ELR (cell line): ENCODE data around the gene CBX2.
"Not testable (repeated sequence)": the region's sequence is repeated elsewhere in the genome, so short reads cannot be mapped to it uniquely, and the experiment has no call there.

Experiments
- DNase-seq: peaks from one replicate; pipeline ENCODE4 v3.0.0-alpha.2; 2015; ENCODE audit warnings: low read depth

Gene CBX2

GRCh38 chr17:79742951-79743476, 34.9 kb upstream of the CBX2 start:
- DNase-seq = no peak

GRCh38 chr17:79743614-79744013, 34.3 kb upstream of the CBX2 start:
- no peak for DNase-seq

GRCh38 chr17:79745641-79746105, 32.3 kb upstream of the CBX2 start:
- DNase-seq = no peak

GRCh38 chr17:79746889-79747507, 30.9 kb upstream of the CBX2 start:
- DNase-seq = no peak

- DNase-seq = no peak
Observed at GRCh38 chr17:79747508-79748294, 30.2 kb upstream of the CBX2 start.

- no peak for DNase-seq
Observed at GRCh38 chr17:79748295-79749099, 29.5 kb upstream of the CBX2 start.

GRCh38 chr17:79749156-79749815, 28.7 kb upstream of the CBX2 start:
- DNase-seq = peak; percentile 39

GRCh38 chr17:79749958-79750357, 28.0 kb upstream of the CBX2 start:
- DNase-seq = no peak

GRCh38 chr17:79750650-79751545, 27.1 kb upstream of the CBX2 start:
- no peak for DNase-seq

GRCh38 chr17:79752175-79752574, 25.8 kb upstream of the CBX2 start:
- DNase-seq = no peak

GRCh38 chr17:79754370-79754769, 23.6 kb upstream of the CBX2 start:
- no peak for DNase-seq

- not testable (repeated sequence) for DNase-seq
Observed at GRCh38 chr17:79754903-79755302, 23.0 kb upstream of the CBX2 start.

- no peak for DNase-seq
Observed at GRCh38 chr17:79755591-79755990, 22.4 kb upstream of the CBX2 start.

GRCh38 chr17:79757140-79757745, 20.7 kb upstream of the CBX2 start:
- DNase-seq = no peak

- no peak for DNase-seq
Observed at GRCh38 chr17:79758271-79758670, 19.7 kb upstream of the CBX2 start.

- no peak for DNase-seq
Observed at GRCh38 chr17:79760197-79760906, 17.6 kb upstream of the CBX2 start.

- no peak for DNase-seq
Observed at GRCh38 chr17:79761894-79762589, 15.9 kb upstream of the CBX2 start.

- no peak for DNase-seq
Observed at GRCh38 chr17:79765708-79766107, 12.2 kb upstream of the CBX2 start.
